HFF-Myc (cell line): ENCODE results near the gene CCM2L.

Experiments used
- DNase-seq: peaks from one replicate; pipeline ENCODE4 v3.0.0-alpha.2; 2011; ENCODE audit warnings: low read depth; ENCODE audit errors: extremely low read depth
- H3K4me3 ChIP-seq: replicated peaks from 2 replicates; pipeline ENCODE4 v1.5.1; 2011; ENCODE audit warnings: low read depth, mild to moderate bottlenecking, control low read depth, low read length
- CTCF ChIP-seq: IDR thresholded peaks from 2 replicates; pipeline ENCODE4 v1.5.1; 2012; ENCODE audit warnings: mild to moderate bottlenecking, low read depth, low read length, control low read depth; ENCODE audit errors: missing control alignments

CCM2L gene

GRCh38 chr20:32034581-32035425 lies 24.6 kb downstream of the CCM2L start:
- peak; percentile 12 for TF ChIP-seq CTCF
- no peak for DNase-seq
- no peak overlapping the region for H3K4me3 ChIP-seq

GRCh38 chr20:32035426-32035779 lies 25.2 kb downstream of the CCM2L start:
- TF ChIP-seq CTCF = no peak
- no peak for DNase-seq
- no peak overlapping the region for H3K4me3 ChIP-seq

GRCh38 chr20:32036252-32036651 lies 26.0 kb downstream of the CCM2L start:
- TF ChIP-seq CTCF = no peak
- H3K4me3 ChIP-seq = no peak overlapping the region
- DNase-seq = no peak

GRCh38 chr20:32036716-32037485 lies 26.7 kb downstream of the CCM2L start:
- TF ChIP-seq CTCF = no peak
- DNase-seq = no peak
- H3K4me3 ChIP-seq = no peak overlapping the region

- DNase-seq = peak; percentile 6
- no peak overlapping the region for H3K4me3 ChIP-seq
- no peak for TF ChIP-seq CTCF
These were observed 27.7 kb downstream of the CCM2L start for GRCh38 chr20:32037929-32038328.

- DNase-seq = no peak
These were observed 30.1 kb downstream of the CCM2L start for GRCh38 chr20:32040142-32040953.

More at GRCh38 chr20:32040142-32040953, 30.1 kb downstream of the CCM2L start:
- TF ChIP-seq CTCF = no peak
- no peak overlapping the region for H3K4me3 ChIP-seq
